PFSK-1 (cell line): Measurements from ENCODE around the gene CCK.

Experiments used
- FOXP2 ChIP-seq: optimal IDR thresholded peaks from 2 replicates; pipeline ENCODE3; 2011; ENCODE audit warnings: borderline replicate concordance, control low read depth, inconsistent platforms; ENCODE audit not compliant: insufficient read depth; ENCODE audit errors: extremely low read length, extremely low read depth
- POLR2AphosphoS5 ChIP-seq: IDR thresholded peaks from 2 replicates; pipeline ENCODE4 v1.6.1; 2012; ENCODE audit warnings: low read depth, mild to moderate bottlenecking, control low read depth, low read length, moderate library complexity
- REST ChIP-seq, 2 experiments: IDR thresholded peaks; 2 replicates each; pipeline versions ENCODE4 v1.6.1 to v1.8.0; 2011 to 2012; ENCODE audit warnings: low read depth in 2 of 2, low read length in 2 of 2, control low read depth in 1 of 2, inconsistent platforms in 1 of 2, mild to moderate bottlenecking in 1 of 2, moderate library complexity in 1 of 2; ENCODE audit not compliant: insufficient read depth in 1 of 2
- SIN3A ChIP-seq: IDR thresholded peaks from 2 replicates; pipeline ENCODE4 v1.6.1; 2012; ENCODE audit warnings: mild to moderate bottlenecking, low read length, moderate library complexity, borderline replicate concordance; ENCODE audit not compliant: insufficient read depth
- TAF1 ChIP-seq: IDR thresholded peaks from 2 replicates; pipeline ENCODE4 v1.6.1; 2012; ENCODE audit warnings: low read length, control low read depth, borderline replicate concordance; ENCODE audit not compliant: insufficient read depth

Gene CCK

GRCh38 chr3:42265059-42265991, 660 bp downstream of the CCK start:
- TF ChIP-seq FOXP2, result no peak
- no peak for TF ChIP-seq SIN3A
- no peak for TF ChIP-seq TAF1
- no peak for TF ChIP-seq POLR2AphosphoS5
- no peak for TF ChIP-seq REST (IDR thresholded peaks at IDR 0.05; ENCODE audit: insufficient read depth in 1 of 2, low read depth in 2 of 2, low read length in 2 of 2)

- TF ChIP-seq TAF1, result no peak
- TF ChIP-seq REST (IDR thresholded peaks at IDR 0.05; ENCODE audit: insufficient read depth in 1 of 2, low read depth in 2 of 2, low read length in 2 of 2), result no peak
- TF ChIP-seq POLR2AphosphoS5, result no peak
- TF ChIP-seq FOXP2, result no peak
- TF ChIP-seq SIN3A, result no peak
Observed at GRCh38 chr3:42264399-42265058, 1.5 kb downstream of the CCK start.

GRCh38 chr3:42263354-42264346, 2.3 kb downstream of the CCK start:
- no peak for TF ChIP-seq FOXP2

- TF ChIP-seq TAF1, result no peak
Observed at GRCh38 chr3:42262525-42262924, 3.5 kb downstream of the CCK start.

GRCh38 chr3:42257007-42257406, 9.0 kb downstream of the CCK start:
- TF ChIP-seq REST (IDR thresholded peaks at IDR 0.05; ENCODE audit: insufficient read depth in 1 of 2, low read depth in 2 of 2, low read length in 2 of 2) (no peak), POLR2AphosphoS5 (no peak), SIN3A (no peak), TAF1 (no peak)
